K562 (cell line): ENCODE results near the gene PCP4L1. TPM values are rescaled to one million over a fixed set of nuclear protein-coding genes. Genes with fewer than 3 reads are reported as not detected.
A peak's percentile ranks its signal among the peaks of the same experiment; 100 is the strongest.

Experiments used
- E2F3 ChIP-seq: fragments of 250-450 bp; sonication (Bioruptor Pico); IDR thresholded peaks from 2 replicates; pipeline ENCODE4 v1.4.0; 2020; ENCODE audit warnings: mild to moderate bottlenecking
- HNRNPLL ChIP-seq: fragments of 200-400 bp; formaldehyde crosslinking; IDR thresholded peaks from 2 replicates; pipeline ENCODE4 v1.6.1; 2017; ENCODE audit warnings: low read length, low read depth, mild to moderate bottlenecking; ENCODE audit not compliant: poor library complexity, severe bottlenecking
- JUND ChIP-seq, 2 experiments: IDR thresholded peaks; 2 replicates in 1 of 2; 3 replicates in 1 of 2; pipeline ENCODE4 v1.6.1; 2011; ENCODE audit warnings: borderline replicate concordance in 2 of 2, low read depth in 2 of 2, low read length in 2 of 2, improper control_type of control experiment in 1 of 2, missing biosample characterization in 1 of 2, missing genetic modification characterization in 1 of 2, missing genetic modification reagents in 1 of 2
- NFIX ChIP-seq: fragments of 250-450 bp; sonication (Bioruptor Pico); IDR thresholded peaks from 2 replicates; pipeline ENCODE4 v1.4.0; 2020; ENCODE audit warnings: low read depth, mild to moderate bottlenecking, moderate library complexity
- NONO ChIP-seq, 2 experiments: fragments of 200-400 bp in 1 of 2; fragments of 450-650 bp in 1 of 2; formaldehyde crosslinking in 1 of 2; IDR thresholded peaks; 2 replicates each; pipeline ENCODE4 v1.6.1; 2017; ENCODE audit warnings: low read depth in 2 of 2, mild to moderate bottlenecking in 2 of 2, moderate library complexity in 2 of 2, low read length in 1 of 2
- POLR3G ChIP-seq: IDR thresholded peaks from 2 replicates; pipeline ENCODE4 v1.6.1; 2011; ENCODE audit not compliant: insufficient read length, insufficient replicate concordance; ENCODE audit errors: extremely low read depth
- RUNX1 ChIP-seq: sonication (generic); IDR thresholded peaks from 2 replicates; pipeline ENCODE4 v1.6.1; 2016; ENCODE audit warnings: antibody characterized with exemption, low read depth
- USF2 ChIP-seq: sonication (generic); formaldehyde crosslinking; IDR thresholded peaks from 2 replicates; pipeline ENCODE4 v1.5.0; 2020; ENCODE audit warnings: missing genetic modification reagents
- ZFPM2 ChIP-seq: fragments of 250-450 bp; sonication (Bioruptor Pico); IDR thresholded peaks from 2 replicates; pipeline ENCODE4 v1.5.1; 2022; ENCODE audit warnings: mild to moderate bottlenecking
- ZNF57 ChIP-seq: fragments of 450-650 bp; formaldehyde crosslinking; IDR thresholded peaks from 2 replicates; pipeline ENCODE4 v1.4.0; 2020; ENCODE audit warnings: mild to moderate bottlenecking, moderate library complexity
- polyA plus RNA-seq, 8 experiments: library from polyadenylated mRNA; depleted of rRNA in 4 of 8; stranded (reverse) in 5 of 8; unstranded in 3 of 8; fragments of >200 nt; fragmentation: Nextera tagmentation in 2 of 8; fragmentation: Illumina TruSeq in 1 of 8; extraction: Ambion mirVana in 2 of 8; extraction: Trizol in 1 of 8; gene quantifications; 2 replicates each; pipeline versions ENCODE4 v1.2.1 to v1.2.3, GENCODE V29; 2011 to 2014; ENCODE audit warnings: inconsistent platforms in 1 of 8, missing spikeins in 1 of 8
- total RNA-seq, 7 experiments: library from RNA; depleted of rRNA in 6 of 7; stranded (reverse); fragments of >200 nt in 6 of 7; fragmentation: Illumina TruSeq in 2 of 7; extraction: Trizol in 2 of 7; gene quantifications; 2 replicates each; pipeline versions ENCODE4 v1.2.1 to v1.2.3, GENCODE V29; 2011 to 2021; ENCODE audit warnings: low replicate concordance in 1 of 7
- TF ChIP-seq, protein P1 (sequence below): sonication (generic); formaldehyde crosslinking; IDR thresholded peaks from 2 replicates; pipeline ENCODE4 v1.9.0; 2022; ENCODE audit warnings: mild to moderate bottlenecking, missing genetic modification reagents
- TF ChIP-seq, protein P2 (sequence below), 2 experiments: fragments of 450-650 bp; formaldehyde crosslinking in 1 of 2; IDR thresholded peaks; 2 replicates each; pipeline versions ENCODE4 v1.4.0 to v1.6.1; 2014 to 2020; ENCODE audit warnings: mild to moderate bottlenecking in 2 of 2, borderline replicate concordance in 1 of 2, low read depth in 1 of 2
- TF ChIP-seq, protein P3 (sequence below): sonication (generic); formaldehyde crosslinking; IDR thresholded peaks from 2 replicates; pipeline ENCODE4 v1.8.1; 2023; ENCODE audit warnings: mild to moderate bottlenecking, missing genetic modification reagents
- TF ChIP-seq, protein P4 (sequence below): sonication (generic); formaldehyde crosslinking; IDR thresholded peaks from 2 replicates; pipeline ENCODE4 v1.8.0; 2022; ENCODE audit warnings: mild to moderate bottlenecking, missing genetic modification reagents

The PCP4L1 gene
- total and polyA plus RNA-seq, 9 of the 15 experiments (the other 6 are each of a cell fraction or from before 2014, with no cell fraction given), result not detected

- TF ChIP-seq, protein P1, sequence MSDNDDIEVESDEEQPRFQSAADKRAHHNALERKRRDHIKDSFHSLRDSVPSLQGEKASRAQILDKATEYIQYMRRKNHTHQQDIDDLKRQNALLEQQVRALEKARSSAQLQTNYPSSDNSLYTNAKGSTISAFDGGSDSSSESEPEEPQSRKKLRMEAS (CRISPR knock-in tag), result peak; percentile 15; the same call in 1 of the 2 replicates
- TF ChIP-seq E2F3 (no peak), ZFPM2 (CRISPR knock-in tag) (no peak), NONO (IDR thresholded peaks at IDR 0.05; ENCODE audit: low read depth in 2 of 2, low read length in 1 of 2) (no peak), RUNX1 (no peak), USF2 (CRISPR knock-in tag) (no peak), JUND (IDR thresholded peaks at IDR 0.05; ENCODE audit: borderline replicate concordance, low read depth, low read length) (peak; percentile 21; the same call in 1 of the 2 replicates), JUND (tag; IDR thresholded peaks at IDR 0.05; ENCODE audit: borderline replicate concordance, low read depth, low read length) (no peak; the same call in 2 of the 3 replicates), POLR3G (no peak), HNRNPLL (no peak), NFIX (no peak), ZNF57 (no peak)
- TF ChIP-seq, protein P2, sequence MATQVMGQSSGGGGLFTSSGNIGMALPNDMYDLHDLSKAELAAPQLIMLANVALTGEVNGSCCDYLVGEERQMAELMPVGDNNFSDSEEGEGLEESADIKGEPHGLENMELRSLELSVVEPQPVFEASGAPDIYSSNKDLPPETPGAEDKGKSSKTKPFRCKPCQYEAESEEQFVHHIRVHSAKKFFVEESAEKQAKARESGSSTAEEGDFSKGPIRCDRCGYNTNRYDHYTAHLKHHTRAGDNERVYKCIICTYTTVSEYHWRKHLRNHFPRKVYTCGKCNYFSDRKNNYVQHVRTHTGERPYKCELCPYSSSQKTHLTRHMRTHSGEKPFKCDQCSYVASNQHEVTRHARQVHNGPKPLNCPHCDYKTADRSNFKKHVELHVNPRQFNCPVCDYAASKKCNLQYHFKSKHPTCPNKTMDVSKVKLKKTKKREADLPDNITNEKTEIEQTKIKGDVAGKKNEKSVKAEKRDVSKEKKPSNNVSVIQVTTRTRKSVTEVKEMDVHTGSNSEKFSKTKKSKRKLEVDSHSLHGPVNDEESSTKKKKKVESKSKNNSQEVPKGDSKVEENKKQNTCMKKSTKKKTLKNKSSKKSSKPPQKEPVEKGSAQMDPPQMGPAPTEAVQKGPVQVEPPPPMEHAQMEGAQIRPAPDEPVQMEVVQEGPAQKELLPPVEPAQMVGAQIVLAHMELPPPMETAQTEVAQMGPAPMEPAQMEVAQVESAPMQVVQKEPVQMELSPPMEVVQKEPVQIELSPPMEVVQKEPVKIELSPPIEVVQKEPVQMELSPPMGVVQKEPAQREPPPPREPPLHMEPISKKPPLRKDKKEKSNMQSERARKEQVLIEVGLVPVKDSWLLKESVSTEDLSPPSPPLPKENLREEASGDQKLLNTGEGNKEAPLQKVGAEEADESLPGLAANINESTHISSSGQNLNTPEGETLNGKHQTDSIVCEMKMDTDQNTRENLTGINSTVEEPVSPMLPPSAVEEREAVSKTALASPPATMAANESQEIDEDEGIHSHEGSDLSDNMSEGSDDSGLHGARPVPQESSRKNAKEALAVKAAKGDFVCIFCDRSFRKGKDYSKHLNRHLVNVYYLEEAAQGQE (IDR thresholded peaks at IDR 0.05; ENCODE audit: borderline replicate concordance), result peak; percentile 67; the same call in 1 of the 2 replicates
- TF ChIP-seq, protein P2 (CRISPR knock-in tag; IDR thresholded peaks at IDR 0.05; ENCODE audit: low read depth), result no peak
- TF ChIP-seq, protein P3, sequence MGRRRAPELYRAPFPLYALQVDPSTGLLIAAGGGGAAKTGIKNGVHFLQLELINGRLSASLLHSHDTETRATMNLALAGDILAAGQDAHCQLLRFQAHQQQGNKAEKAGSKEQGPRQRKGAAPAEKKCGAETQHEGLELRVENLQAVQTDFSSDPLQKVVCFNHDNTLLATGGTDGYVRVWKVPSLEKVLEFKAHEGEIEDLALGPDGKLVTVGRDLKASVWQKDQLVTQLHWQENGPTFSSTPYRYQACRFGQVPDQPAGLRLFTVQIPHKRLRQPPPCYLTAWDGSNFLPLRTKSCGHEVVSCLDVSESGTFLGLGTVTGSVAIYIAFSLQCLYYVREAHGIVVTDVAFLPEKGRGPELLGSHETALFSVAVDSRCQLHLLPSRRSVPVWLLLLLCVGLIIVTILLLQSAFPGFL (CRISPR knock-in tag), result no peak
- TF ChIP-seq, protein P4, sequence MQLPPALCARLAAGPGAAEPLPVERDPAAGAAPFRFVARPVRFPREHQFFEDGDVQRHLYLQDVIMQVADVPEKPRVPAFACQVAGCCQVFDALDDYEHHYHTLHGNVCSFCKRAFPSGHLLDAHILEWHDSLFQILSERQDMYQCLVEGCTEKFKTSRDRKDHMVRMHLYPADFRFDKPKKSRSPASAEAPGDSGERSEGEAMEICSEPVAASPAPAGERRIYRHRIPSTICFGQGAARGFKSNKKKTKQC (CRISPR knock-in tag), result peak; percentile 36; the same call in 1 of the 2 replicates
Observed at GRCh38 chr1:161225534-161226319, 32.8 kb upstream of the PCP4L1 start, which contains the start of gene TOMM40L (continued).
